Large intestine (tissue), 3 donors: Measurements from ENCODE around the gene CEACAM6. TPM values are rescaled to one million over a fixed set of nuclear protein-coding genes. Genes with fewer than 3 reads are reported as not detected.

ENCODE experiments used
- DNase-seq, 2 donors: peaks; one replicate each; pipeline versions ENCODE4 v3.0.0 to v3.0.0-alpha.2; 2013
- H3K27ac ChIP-seq: one replicate; pipeline ENCODE4 v1.5.1; 2013; ENCODE audit warnings: low read length
- H3K27me3 ChIP-seq: 2 replicates; pipeline ENCODE4 v1.6.1; 2013; ENCODE audit warnings: low read length; ENCODE audit not compliant: control insufficient read depth, insufficient read depth
- H3K36me3 ChIP-seq: 2 replicates; pipeline ENCODE4 v1.6.1; 2013; ENCODE audit warnings: low read length; ENCODE audit not compliant: control insufficient read depth, insufficient read depth
- H3K4me1 ChIP-seq: one replicate; pipeline ENCODE4 v1.6.1; 2013; ENCODE audit warnings: low read length; ENCODE audit not compliant: control insufficient read depth, insufficient read depth
- H3K4me3 ChIP-seq: one replicate; pipeline ENCODE4 v1.5.1; 2013; ENCODE audit warnings: low read length
- H3K9me3 ChIP-seq: one replicate; pipeline ENCODE4 v1.6.1; 2013; ENCODE audit warnings: mild to moderate bottlenecking, low read depth, low read length, moderate library complexity; ENCODE audit not compliant: control insufficient read depth
- WGBS: methylation state at CpG from one replicate; pipeline ENCODE4 v1.1.5; 2013; ENCODE audit warnings: low lambda C conversion rate; ENCODE audit not compliant: insufficient coverage; 5-methylcytosine and 5-hydroxymethylcytosine counted together
- polyA plus RNA-seq: library from polyadenylated mRNA; unstranded; fragments of 120-200 nt; gene quantifications from one replicate; pipeline ENCODE4 v1.2.1, GENCODE V29; 2013

Gene CEACAM6
- polyA plus RNA-seq, 1 donor, result 16.1 TPM

DNA sequence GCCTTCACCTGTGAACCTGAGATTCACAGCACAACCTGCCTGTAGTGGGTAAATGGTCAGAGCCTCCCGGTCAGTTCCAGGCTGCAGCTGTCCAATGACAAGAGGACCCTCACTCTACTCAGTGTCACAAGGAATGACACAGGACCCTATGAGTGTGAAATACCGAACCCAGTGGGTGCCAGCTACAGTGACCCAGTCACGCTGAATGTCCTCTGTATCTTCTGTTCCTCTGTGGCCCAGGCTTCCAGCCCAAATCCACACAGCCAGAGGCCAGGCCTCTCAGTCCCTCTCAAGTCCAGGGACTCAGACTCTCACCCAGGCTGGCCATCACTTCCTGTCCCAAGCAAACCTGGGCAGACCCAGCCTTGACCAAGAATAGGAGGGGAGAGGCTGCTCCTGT, 51.8 kb downstream of the CEACAM6 start:
- Histone ChIP-seq H3K36me3 (no peaks in the 10 kb centered on the region), H3K27ac (no peak overlapping the region), H3K4me1 (no peaks in the 10 kb centered on the region), H3K9me3 (no peaks in the 10 kb centered on the region), H3K4me3 (no peak overlapping the region), H3K27me3 (no peaks in the 10 kb centered on the region)
- no CpG with 5 or more reads among the region's 3 CpGs for WGBS
- no peak for DNase-seq

DNA sequence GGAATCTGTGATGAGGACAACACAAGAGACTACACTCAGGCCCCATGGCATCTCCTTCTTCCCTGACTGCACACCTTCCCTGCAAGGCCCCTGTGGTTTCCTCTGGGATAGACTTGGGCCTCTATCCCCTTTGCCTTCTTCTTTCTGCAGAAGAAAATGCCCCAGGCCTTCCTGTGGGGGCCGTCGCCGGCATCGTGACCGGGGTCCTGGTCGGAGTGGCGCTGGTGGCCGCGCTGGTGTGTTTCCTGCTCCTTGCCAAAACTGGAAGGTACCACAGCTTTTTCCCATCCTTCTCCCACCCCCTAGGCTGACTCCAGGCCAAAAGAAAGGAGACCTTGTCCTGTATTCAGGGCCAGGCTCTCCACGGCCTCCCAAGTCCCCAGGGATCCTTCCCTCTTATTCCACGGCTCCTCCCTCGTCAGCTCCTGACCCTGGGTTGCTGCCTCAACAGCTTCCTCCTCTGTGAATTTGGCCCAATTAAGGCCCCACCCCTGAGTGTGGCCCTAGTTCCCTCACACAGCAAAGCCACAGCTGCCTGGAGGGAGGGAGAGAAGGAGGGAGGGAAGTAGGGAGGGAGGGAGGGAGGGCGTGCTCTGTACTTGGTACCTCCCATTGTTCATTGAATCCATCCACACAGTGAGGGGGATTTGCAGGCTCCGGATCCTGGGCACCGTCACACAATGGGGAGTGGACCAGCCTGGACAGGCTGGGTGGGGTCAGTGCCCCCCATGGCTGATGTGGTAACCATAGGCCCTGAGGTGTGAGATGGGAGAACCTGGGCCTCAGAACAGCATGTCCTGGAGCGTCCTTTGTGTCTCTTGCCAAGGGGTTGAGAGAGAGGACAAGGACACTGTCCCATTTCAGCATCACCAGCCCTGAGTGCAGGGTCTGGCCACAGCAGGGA, 53.6 kb downstream of the CEACAM6 start:
- Histone ChIP-seq H3K36me3 (no peaks in the 10 kb centered on the region), H3K4me1 (no peaks in the 10 kb centered on the region)
- no CpG with 5 or more reads among the region's 16 CpGs for WGBS

DNA sequence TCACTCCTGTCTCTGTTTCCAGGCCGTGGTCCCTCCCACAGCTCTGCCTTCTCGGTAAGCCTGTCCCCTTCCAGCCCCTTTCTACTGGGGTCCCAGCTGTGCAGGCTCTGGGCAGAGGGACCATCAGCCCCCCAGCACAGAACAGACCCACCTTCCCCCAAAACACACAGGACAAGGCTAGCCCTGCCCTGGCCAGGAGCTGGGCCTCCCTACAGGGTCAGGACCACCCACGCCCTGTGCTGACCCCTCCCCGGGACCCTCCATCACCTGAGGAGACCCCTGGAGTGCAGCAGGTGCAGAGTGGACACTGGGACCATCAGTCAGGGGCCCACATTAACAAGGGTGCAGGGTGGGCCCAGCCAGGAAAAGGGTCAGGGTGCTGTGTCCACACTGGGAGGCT, 55.0 kb downstream of the CEACAM6 start:
- Histone ChIP-seq H3K9me3 (no peaks in the 10 kb centered on the region), H3K4me3 (no peak overlapping the region), H3K27ac (no peak overlapping the region), H3K4me1 (no peaks in the 10 kb centered on the region), H3K36me3 (no peaks in the 10 kb centered on the region), H3K27me3 (no peaks in the 10 kb centered on the region)
- no CpG with 5 or more reads among the region's 4 CpGs for WGBS
- no peak for DNase-seq

More for the DNA sequence above, 53.6 kb downstream of the CEACAM6 start:
- Histone ChIP-seq H3K27me3 (no peaks in the 10 kb centered on the region), H3K4me3 (no peak overlapping the region), H3K9me3 (no peaks in the 10 kb centered on the region), H3K27ac (no peak overlapping the region)
- DNase-seq, result no peak

DNA sequence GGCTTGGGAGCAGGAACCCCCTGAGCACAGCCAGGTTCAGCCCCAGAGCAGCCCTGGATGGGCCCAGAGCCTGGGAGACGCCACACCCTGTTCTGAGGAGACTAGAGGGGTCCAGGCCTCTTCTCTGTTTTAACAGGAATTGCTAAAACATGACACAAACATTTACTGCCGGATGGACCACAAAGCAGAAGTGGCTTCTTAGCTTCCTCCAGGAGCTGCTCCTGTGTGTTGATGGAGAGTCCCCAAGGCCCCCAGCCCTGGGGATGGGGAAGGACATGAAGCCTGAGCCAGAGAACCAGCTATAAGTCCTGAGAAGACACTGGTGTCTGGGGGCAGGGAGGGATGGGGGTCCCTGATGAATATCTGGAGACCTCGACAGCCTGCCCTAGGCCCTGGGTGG, 55.7 kb downstream of the CEACAM6 start:
- H3K4me3 ChIP-seq, result no peak overlapping the region
- H3K9me3 ChIP-seq, result no peaks in the 10 kb centered on the region
- DNase-seq, result no peak
- no peaks in the 10 kb centered on the region for H3K36me3 ChIP-seq
- no peaks in the 10 kb centered on the region for H3K27me3 ChIP-seq
- WGBS, result no CpG with 5 or more reads among the region's 3 CpGs
- H3K4me1 ChIP-seq, result no peaks in the 10 kb centered on the region
- H3K27ac ChIP-seq, result no peak overlapping the region

DNA sequence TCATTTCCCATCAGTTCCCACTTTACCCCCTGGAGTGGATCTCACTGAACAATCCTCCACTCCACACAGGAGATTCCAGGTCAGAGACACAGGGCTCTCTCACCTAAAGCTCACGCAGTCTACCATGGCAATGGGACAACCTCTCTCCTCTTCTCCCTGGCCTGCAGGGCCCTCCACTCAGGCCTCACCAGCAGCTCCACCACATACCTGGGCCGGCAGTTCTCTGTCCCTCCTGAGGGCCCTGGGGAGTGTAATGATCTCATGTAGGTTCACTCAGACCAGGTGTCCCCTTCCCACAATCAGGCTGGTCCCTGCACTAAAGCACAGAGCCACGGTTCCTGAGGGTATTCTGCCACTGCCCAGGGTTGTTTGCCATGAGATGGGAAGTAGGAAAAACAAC, 56.7 kb downstream of the CEACAM6 start:
- H3K36me3 ChIP-seq, result no peaks in the 10 kb centered on the region
- H3K27me3 ChIP-seq, result no peaks in the 10 kb centered on the region
- no peak overlapping the region for H3K27ac ChIP-seq
- H3K9me3 ChIP-seq, result no peaks in the 10 kb centered on the region
- no peak overlapping the region for H3K4me3 ChIP-seq
- no peaks in the 10 kb centered on the region for H3K4me1 ChIP-seq
- no peak for DNase-seq
- WGBS, result no CpG with 5 or more reads among the region's 3 CpGs

DNA sequence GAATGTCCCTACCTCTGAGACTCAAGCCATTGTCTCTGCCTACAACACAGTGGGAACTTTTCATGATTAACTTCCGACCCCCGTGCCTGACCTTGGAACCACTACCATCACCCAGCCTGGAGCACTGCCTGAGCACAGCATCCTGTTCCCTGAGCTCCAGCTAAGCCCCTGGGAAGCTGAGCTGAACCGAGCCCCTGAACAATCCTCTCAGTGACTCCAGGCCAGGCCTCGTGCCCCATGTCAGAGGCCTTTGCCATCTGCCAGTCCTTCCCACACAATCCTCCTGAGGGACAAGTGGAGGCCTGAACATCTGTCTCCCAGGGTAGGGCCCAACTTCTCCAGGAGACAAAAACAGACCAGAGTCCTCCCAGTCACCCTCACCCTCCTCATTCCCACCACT, 58.6 kb downstream of the CEACAM6 start:
- Histone ChIP-seq H3K27me3 (no peaks in the 10 kb centered on the region), H3K36me3 (no peaks in the 10 kb centered on the region), H3K27ac (no peak overlapping the region), H3K9me3 (no peaks in the 10 kb centered on the region), H3K4me1 (no peaks in the 10 kb centered on the region), H3K4me3 (no peak overlapping the region)
- no peak for DNase-seq
- no CpG with 5 or more reads among the region's 4 CpGs for WGBS

DNA sequence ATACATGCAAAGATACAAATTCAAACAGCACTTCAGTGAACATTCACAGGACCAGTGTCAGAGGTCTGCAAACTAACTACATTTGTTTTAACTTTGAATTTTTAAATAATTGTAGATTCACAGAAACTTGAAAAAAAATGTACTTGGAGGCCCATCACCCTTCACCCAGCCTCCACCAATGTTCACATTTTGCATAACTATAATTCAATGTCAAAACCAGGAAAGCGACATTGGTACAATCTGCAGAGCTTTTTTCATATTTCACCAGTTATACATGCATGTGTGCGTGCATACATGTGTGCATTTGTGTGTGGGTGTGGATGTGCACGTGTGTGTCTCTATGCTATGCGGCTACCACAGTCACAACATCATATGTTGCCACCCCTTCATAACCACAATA, 60.0 kb downstream of the CEACAM6 start:
- Histone ChIP-seq H3K27me3 (no peaks in the 10 kb centered on the region), H3K36me3 (no peaks in the 10 kb centered on the region), H3K4me1 (no peaks in the 10 kb centered on the region), H3K9me3 (no peaks in the 10 kb centered on the region), H3K27ac (no peak overlapping the region), H3K4me3 (no peak overlapping the region)
- DNase-seq, result no peak
- WGBS, result no CpG with 5 or more reads among the region's 4 CpGs

DNA sequence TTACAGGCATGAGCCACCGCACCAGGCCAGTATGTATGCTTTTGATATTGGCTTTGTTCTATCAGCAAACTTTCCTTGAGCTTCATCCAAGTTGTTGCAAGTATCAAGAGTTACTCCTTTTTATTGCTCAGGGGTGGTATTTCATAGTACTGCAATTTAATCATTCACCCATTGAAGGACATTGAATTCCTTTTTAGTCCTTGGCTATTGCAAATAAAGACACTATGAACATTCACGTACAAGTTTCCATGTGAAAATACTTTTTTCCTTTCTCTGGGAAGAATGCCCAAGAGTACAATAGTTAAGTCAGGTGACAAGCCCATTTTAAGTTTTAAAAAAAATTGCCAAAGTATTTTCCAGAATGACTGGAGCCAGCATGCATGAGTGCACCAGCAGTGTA, 61.4 kb downstream of the CEACAM6 start:
- Histone ChIP-seq H3K4me3 (no peak overlapping the region), H3K36me3 (no peaks in the 10 kb centered on the region), H3K9me3 (no peaks in the 10 kb centered on the region), H3K27ac (no peak overlapping the region), H3K4me1 (no peaks in the 10 kb centered on the region), H3K27me3 (peaks cover 4% of the 10 kb centered on the region)
- DNase-seq, result no peak
- WGBS, result 40% methylated on average over 1 of the region's 2 CpGs

DNA sequence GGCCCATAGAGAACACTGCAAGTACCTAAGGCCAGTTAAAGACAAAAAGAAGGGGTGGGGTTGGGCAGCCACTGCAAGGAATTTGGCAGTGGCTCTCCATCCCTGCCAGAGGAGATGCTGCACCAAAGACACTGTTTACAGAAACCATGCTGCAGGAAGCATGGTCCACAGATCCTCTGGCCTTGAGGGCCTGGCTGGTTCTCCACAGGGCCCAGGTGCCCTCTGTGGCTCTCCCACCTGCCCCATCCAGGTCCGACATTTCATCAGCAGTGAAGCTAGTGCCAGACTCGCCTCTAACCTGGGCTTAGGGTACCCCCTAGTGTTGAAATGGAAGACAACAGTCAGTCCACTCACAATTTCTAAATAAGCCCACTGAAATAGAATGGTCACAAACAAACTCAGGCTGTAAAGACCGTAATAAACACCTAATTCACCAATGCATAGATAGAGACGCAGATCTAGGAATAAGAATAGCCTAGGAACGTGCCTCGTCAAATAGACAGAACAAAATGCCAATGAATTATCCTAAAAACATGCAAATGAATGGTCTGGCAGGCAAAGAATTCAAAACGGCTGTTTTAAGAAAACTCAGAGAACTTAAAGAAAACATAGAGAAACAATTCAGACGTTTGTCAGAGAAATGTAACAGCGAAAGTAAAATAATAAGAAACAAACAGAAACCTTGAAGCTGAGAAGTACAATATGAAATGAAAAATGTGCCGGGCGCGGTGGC, 65.8 kb downstream of the CEACAM6 start:
- H3K27ac ChIP-seq, result no peak overlapping the region
- no peaks in the 10 kb centered on the region for H3K4me1 ChIP-seq
- 26% methylated on average over 4 of the region's 12 CpGs for WGBS
- no peak overlapping the region for H3K4me3 ChIP-seq
- no peaks in the 10 kb centered on the region for H3K9me3 ChIP-seq
- DNase-seq, result no peak
- no peaks in the 10 kb centered on the region for H3K36me3 ChIP-seq
- H3K27me3 ChIP-seq, result peaks cover 4% of the 10 kb centered on the region
